Right renal pelvis (tissue), 4 donors: ENCODE measurements around the gene FBXL19. TPM values are rescaled to one million over a fixed set of nuclear protein-coding genes. Genes with fewer than 3 reads are reported as not detected.

Experiments
- DNase-seq, 4 donors: peaks; one replicate each; pipeline ENCODE4 v3.0.0-alpha.2; 2013; ENCODE audit warnings: low read depth in 4 of 4, low spot score in 3 of 4, missing footprints in 1 of 4
- polyA plus RNA-seq, 4 donors: library from polyadenylated mRNA; unstranded; fragments of 120-200 nt; gene quantifications; one replicate each; pipeline ENCODE4 v1.2.1, GENCODE V29; 2013; ENCODE audit not compliant: insufficient read length in 4 of 4

The FBXL19 gene
- polyA plus RNA-seq, 4 donors: 18.4 to 33.3 (median 23.6) TPM

- DNase-seq: no peak
Measured at GRCh38 chr16:30958175-30959079, 35.1 kb downstream of the FBXL19 start.

- no peak for DNase-seq
Measured at GRCh38 chr16:30961384-30961783, 38.0 kb downstream of the FBXL19 start.

- DNase-seq: no peak
Measured at GRCh38 chr16:30963925-30964511, 40.6 kb downstream of the FBXL19 start.

- no peak for DNase-seq
Measured at GRCh38 chr16:30964574-30965226, 41.3 kb downstream of the FBXL19 start.

GRCh38 chr16:30965436-30965835 is 42.1 kb downstream of the FBXL19 start:
- DNase-seq: no peak

- no peak for DNase-seq
Measured at GRCh38 chr16:30966033-30966619, 42.8 kb downstream of the FBXL19 start.

DNA sequence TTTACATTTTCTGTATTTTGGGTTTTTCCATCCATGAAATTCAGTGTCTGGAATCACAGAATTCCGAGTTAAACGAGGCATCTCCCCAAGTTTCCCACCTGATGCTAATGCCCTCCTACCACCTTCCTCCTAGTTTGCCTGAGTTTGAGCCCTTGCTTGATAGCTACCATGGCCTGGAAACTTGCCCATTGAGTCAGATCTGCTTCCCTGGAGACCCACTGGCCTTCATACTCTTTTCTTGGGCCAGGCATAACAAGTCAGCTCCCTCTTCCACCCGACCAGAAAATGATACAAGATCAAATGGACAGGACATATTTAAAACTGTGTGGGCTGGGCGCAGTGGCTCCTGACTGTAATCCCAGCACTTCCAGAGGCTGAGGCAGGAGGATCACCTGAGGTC is 44.4 kb downstream of the FBXL19 start:
- DNase-seq: no peak

GRCh38 chr16:30969246-30969842 is 46.0 kb downstream of the FBXL19 start:
- no peak for DNase-seq

GRCh38 chr16:30971298-30971697 is 47.9 kb downstream of the FBXL19 start:
- DNase-seq: no peak

DNA sequence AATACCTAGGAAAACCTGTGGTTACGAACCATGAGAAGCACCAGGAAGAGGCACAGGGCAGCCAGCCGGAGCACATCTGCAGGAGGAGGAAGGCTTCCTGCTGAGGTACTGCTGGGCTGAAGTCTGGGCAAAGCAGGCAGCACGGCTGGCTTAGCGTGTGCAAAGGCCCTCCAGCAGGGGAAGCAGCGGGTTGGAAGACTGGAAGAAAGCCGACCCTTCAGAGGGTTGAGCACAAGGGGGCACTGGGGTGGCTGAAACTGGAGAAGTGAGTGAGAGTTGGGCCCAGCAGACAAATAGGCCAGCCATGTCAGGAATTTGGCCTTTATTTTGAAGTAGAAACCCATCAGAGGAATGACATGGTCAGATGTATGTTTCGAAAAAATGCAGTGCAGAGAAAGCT is 49.5 kb downstream of the FBXL19 start:
- DNase-seq: no peak

- DNase-seq: no peak
Measured at GRCh38 chr16:30974348-30974747, 51.0 kb downstream of the FBXL19 start.

DNA sequence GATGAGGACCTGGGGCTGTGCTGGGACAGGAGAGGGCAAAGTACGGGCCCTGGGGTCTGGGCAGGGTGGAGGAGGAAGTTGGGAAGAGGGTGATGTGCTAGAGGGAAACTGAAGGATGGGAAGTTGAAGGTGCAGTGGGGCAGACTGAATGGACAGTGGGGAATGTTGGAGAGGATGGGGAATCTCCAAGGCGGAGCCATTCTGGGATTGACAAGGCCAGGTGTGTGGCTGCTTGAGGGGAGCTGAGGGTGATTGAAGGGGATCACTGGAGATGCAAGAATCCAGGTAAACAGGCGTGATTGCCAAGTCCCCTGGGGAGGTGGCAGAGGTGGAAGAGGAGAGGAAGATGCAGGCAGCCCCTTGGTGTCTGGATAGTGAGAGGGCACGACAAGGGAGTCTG is 53.1 kb downstream of the FBXL19 start:
- DNase-seq: no peak

GRCh38 chr16:30977502-30977901 is 54.1 kb downstream of the FBXL19 start:
- DNase-seq: no peak

DNA sequence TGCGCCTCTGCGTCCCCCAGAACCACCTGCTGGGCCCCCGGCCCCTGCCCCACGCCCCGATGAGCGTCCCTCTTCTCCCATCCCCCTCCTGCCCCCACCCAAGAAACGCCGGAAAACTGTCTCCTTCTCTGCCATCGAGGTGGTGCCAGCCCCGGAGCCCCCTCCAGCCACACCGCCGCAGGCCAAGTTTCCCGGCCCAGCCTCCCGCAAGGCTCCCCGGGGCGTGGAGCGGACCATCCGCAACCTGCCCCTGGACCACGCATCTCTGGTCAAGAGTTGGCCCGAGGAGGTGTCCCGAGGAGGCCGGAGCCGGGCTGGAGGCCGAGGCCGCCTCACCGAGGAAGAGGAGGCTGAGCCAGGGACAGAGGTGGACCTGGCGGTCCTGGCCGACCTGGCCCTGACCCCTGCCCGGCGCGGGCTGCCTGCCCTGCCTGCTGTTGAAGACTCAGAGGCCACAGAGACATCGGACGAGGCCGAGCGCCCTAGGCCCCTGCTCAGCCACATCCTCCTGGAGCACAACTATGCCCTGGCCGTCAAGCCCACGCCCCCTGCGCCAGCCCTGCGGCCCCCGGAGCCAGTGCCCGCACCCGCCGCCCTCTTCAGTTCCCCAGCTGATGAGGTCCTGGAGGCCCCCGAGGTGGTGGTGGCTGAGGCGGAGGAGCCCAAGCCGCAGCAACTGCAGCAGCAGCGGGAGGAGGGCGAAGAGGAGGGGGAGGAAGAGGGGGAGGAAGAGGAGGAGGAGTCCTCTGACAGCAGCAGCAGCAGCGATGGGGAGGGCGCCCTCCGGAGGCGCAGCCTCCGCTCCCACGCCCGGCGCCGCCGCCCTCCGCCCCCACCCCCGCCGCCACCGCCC is 56.0 kb downstream of the FBXL19 start:
- DNase-seq: no peak

- no peak for DNase-seq
Measured at GRCh38 chr16:30980023-30980371, 56.6 kb downstream of the FBXL19 start.

DNA sequence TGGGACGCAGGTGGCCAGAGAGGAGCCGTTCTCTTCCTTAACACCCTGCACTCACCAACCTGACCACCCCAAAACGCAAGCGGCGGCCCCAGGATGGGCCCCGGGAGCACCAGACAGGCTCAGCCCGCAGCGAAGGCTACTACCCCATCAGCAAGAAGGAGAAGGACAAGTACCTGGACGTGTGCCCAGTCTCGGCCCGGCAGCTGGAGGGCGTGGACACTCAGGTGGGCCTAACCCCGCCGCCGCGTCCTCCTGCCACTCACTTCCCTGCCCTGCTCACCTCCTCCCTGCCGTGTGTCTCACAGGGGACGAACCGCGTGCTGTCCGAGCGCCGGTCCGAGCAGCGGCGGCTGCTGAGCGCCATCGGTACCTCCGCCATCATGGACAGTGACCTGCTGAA is 57.1 kb downstream of the FBXL19 start:
- DNase-seq: no peak

GRCh38 chr16:30980959-30981358 is 57.6 kb downstream of the FBXL19 start:
- DNase-seq: no peak

- no peak for DNase-seq
Measured at GRCh38 chr16:30982548-30983288, 59.3 kb downstream of the FBXL19 start.

DNA sequence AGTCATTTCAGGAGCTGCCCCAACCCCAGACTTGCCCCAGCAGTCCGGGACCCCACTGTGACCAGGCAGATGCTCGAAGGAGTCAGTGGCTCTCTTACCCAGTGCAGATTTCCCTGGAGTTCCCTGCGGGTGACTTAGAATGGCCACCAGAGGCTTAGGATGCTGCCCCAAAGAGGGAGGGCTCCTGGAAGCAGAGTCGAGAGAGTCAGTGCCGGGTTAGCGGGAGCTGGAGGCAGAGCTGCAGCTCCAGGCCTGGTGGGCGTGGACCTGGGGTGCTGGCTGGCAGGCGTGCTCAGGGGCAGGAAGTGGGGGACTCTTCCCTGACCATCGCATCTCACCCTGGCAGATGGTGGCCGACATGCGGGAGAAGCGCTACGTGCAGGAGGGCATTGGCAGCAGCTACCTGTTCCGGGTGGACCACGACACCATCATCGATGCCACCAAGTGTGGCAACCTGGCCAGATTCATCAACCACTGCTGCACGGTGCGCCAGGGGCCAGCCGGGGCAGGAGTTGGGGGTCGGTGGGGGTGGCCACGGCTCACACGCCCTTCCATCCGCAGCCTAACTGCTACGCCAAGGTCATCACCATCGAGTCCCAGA is 60.0 kb downstream of the FBXL19 start:
- DNase-seq: no peak
